Stimulated activated CD8-positive, alpha-beta memory T cell treated with anti-CD3 and anti-CD28 coated beads, Interleukin-2, amount 100 ng/mL, for 48 hours (primary cell): ENCODE data around the gene ABCB4.

Source experiments
- DNase-seq, 2 donors: peaks; one replicate each; pipeline ENCODE4 v3.0.0-alpha.2; 2020; ENCODE audit warnings: low read depth in 2 of 2

ABCB4 gene

DNA sequence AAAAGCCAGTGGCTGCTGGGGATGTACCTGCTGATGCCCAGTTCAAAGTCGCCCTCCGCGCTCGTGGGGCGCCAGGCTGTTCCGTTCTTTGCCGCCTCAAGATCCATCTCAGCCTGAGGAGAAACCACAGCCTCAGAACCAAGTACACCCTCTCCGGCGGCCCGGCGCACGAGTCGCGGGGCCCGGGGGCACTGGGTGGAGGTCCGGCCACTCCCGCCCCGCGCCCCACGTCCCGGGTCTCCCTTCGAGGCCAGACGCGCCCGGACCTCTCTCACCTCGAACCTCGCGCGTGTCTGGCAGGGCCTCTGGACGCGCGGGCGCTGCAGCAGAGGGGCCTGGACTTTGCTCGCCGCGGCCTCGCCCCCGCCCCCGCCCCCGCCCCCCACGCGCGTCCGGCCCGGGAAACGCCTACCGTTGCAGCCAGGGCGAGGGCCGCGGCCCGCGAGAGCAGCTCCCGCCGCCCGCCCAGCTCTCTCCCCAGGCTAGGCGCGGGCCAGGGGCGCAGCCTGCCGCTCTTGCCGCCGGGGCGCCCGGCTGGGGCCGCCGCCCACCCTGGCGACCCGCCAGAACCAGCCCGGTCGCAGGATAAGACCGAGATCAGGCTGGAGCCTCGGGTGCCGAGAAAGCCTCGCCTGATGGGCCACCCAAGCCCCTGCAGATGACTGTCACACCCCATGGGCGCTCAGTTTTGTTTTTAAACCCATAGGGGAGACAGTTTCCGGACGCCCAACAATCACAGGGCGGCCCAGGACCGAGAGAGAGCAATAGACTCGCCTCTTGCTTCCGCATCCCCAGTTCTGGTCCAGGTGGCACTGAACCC is at the start of gene ABCB4:
Gene ABCB4, minus strand, starts transcription at position 322 of the 820 bp plus-strand sequence. Its CDS starts 215 bp downstream, at position 107.
- DNase-seq, result no peak

DNA sequence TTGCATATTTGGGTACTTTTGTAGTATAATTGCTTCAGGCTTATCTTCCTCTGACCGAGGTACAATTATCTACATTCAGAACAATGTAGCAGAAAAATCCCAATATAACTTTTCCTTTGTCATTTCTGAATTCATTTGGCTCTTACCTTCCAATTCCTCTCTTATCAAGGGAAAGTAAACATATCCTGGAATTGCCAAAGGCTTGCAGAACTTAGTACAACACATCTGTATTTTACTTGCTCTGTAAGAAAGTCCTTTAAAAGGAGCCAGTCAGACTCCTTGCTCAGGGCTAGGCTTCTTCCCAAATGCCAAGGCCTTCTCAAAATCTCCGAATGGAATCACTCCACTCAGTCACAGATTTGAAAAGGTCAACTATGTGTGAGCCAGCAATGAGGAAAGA is 43.3 kb upstream of the ABCB4 start:
- DNase-seq, result no peak

DNA sequence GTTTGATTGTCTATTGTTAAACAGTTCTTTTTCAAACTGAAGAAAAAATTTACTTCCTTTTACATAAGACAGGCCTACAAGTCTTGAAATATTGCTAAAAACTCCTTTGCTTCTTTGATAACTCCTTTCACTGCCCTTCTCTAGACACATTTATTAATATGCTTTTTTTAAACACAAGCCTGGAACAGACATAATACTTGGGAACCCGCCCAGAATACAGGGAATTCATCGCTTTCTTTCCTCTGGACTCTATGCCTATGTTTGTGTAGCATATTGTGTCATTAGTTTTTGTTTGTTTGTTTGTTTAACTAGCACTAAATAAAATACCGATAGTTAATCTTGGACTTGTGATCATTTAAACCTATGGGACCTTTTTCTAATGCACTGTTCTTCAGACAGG is 42.4 kb upstream of the ABCB4 start:
- no peak for DNase-seq

DNA sequence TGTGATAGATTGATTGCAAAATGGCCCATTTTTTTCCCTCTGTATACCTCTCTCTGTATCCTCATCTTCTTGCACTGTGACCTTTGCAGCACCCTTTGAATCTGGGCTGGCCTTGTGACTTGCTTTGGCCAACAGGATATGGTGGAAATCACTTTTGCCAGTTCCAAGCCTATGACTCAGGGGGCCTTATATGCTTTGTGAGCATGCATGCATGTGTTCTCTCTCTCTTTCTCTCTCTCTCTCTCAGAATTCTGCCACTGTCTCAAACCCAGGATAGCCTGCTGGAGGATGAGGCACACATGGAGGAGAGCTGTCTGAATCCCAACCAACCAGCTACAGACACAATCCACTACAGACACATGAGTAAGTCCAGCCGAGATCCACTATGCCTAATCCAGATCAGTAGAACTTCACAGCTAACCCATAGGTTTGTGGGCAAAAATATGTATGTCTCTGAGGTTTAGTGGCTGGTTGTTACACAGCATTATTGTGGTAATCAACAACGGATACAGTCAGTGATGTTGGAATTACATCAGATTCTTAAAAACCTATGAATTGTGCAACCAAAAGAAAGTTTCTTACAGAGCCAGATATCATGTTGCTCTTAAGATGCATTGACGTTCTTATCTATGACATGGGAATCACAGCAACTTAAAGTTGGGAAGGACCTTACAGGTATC is 41.8 kb upstream of the ABCB4 start:
- no peak for DNase-seq

DNA sequence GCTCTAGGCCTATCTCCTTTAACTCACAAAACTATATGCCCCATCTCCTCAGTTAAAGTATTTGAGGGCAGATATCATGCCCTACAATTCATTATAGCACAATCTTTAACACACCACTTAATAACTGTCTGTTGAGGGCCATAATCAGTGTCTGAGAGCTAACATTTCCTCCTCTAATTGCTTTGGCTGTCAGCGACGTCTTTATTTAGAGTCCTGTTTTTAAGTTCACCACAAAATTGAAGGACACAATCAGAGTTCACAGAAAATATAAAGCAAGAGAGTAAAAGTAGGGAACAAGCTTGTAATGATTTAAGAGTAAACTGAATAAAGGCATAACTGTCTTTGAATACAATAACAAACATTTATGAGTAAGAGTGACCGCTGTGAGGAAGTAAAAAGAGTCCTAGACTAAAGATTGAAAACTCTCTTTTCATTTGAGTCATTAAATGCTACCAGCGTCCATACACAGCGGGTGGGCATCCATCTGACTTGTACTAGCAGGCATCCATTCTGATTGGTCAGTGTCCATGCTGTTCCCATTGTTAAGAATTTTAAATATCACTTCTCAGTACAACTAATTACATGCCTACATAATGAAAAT is 38.4 kb upstream of the ABCB4 start:
- no peak for DNase-seq

DNA sequence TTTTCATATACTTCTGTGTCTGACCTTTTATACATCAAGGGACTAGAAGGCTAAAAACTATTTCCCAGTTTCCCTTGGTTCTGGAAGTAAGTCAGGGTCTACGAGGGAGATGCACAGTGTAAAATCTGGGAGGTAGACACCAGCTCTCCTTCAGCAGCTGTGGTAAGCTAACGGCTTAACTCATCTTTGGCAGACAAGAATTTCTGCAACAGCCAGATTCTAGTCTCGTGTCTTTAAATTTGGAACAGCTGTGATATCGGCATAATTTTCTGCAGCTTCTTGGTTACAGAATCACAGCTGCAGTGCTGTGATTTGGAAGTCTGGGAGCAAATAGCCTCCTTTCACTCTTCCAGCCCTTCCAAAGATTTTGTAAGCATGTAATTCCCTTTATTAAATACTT is 37.4 kb upstream of the ABCB4 start:
- no peak for DNase-seq

DNA sequence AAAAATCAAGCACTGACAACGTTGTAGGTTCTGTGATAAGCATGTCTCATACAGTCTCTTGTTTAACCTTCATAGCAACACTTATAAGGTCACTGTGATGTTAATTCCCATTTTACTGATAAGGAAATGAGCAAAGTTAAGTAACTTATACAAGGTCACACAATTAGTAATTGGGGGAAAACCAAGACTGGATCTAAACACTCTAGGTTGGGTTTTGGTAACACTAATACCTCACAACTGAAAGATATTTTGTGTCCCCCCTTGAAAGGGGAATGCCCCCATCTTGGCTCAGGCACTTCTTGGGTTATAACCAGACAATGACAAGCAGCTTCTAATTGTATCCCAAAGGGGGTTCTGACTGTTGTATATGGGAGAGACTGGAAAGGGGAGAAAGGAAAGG is 36.0 kb upstream of the ABCB4 start:
- DNase-seq, result no peak

DNA sequence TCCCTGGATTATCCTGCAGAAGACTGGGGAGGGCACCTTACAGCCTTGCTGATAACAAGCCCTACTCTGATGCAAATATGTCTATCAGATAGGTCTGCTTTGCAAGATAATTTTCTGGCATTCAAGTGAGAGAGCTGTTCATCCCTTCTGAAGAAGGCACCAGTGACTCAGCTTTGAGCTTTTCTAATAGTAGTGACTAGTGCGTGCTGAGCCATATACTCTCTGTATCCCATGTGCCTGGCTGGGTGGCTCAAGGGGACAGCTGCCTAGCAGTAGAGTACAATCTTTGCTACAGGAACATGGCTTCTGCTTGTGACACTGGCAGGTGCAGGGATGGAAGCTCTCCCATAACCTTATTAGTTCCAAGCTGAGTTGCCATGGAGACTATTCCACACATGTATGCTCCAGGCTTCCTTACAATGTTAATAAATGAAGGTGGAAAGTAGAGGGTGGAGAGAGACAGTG is 35.0 kb upstream of the ABCB4 start:
- DNase-seq, result no peak

DNA sequence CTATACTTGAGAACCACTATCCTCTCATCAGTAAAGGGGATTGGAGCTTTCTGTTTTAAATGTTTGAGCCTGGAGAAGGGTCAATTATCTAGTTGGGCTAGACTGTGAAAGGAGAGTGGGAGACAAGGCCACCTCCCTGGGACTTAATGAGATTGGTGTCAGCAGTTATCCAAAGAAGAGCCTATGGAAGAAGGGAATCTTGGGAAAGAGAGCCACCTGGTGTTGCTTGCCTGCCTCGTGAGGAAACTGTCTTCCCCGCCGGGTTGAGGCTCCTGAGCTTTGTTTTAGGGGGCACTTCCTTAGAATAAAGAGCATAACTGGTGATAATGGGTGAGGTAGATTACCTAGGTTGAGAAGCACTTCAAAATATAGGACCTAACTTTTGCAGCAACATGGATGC is 32.0 kb upstream of the ABCB4 start:
- DNase-seq, result no peak

DNA sequence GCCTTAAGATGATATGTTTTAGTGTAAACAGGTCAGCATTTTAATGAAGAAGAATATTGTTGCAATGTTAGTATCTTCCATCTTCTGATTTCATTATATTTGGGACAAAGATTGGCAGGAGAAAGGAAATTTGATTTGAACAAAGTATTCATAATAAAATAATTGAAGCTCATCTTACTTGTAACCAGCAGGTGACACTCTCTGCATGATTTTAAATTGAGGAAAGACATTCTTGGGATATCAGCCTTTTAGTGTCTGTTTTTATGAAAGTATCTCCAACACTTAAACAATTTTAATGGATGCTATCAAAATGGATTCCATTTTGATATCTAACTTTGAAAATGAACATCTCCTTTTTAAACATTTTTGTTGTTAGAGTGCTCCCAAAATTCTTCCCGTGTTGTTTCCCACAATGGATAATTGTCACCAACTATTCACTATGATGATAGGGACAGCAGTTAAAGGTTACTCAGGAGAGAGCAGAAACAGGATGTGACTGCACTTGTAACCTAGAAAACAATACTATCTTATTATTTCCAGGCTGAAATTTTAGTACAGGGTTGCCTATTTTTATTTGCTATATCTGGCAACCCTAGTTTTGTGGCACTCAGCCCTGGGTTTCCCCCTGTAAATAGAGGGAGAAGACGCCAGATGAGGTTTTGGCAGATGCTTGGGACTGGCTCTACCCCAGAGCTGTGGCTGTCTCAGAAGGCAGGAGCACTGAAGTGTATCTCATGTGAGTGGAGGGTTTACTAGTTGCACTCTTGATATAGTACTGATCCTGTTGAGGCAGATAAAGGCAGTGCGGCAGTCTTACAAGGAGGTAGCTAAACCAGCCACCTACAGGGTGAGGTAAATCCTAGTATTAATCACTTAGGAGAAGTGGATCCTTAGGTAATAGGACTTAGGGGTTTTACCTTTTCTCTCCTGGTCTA is 31.0 kb upstream of the ABCB4 start:
- no peak for DNase-seq

DNA sequence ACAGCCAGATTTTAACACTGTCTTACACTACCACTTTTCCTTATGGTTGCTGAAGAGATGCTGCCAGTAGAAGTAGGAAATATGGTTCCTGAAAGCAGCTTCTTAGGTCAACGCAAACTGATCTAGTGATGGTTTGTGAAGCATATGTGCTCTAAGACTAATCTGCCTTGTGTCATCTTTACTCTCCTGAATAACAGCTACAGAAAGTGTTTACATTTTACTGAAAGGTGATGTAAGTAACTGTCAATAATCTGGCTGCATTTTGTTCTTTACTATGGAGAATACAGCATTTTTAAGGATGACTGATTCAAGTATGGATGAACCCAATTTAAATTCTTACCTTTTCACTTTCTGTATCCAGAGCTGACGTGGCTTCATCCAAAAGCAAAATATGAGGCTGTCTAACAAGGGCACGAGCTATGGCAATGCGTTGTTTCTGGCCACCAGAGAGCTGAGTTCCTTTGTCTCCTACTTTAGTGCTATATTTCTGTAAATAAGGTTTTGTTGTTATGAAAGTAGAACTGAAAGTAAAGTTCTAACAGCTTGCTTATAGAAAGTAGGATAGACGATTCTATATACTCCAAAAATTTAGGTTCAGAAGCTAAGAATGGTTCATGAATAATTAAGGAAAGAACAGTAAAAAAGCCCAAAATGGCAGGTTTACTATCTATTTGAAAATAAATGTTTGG is 30.2 kb upstream of the ABCB4 start:
- no peak for DNase-seq

DNA sequence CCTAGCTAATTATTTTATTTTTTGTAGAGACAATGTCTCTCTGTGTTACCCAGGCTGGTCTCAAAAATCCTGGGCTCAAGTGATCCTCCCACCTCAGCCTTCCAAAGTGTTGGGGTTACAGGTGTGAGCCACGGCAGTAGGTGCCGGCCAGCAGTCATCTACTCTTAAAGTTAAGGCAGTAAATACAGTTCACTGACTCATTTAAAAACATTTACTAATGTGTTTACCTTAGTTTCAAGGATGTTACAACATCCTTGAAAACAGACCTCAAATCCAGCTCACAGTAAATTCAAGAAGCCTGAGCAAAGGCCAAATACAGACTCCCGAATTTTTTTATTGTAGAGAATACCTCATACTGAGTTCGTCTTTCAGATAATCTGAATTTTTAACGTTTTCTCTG is 29.6 kb upstream of the ABCB4 start:
- DNase-seq, result no peak

DNA sequence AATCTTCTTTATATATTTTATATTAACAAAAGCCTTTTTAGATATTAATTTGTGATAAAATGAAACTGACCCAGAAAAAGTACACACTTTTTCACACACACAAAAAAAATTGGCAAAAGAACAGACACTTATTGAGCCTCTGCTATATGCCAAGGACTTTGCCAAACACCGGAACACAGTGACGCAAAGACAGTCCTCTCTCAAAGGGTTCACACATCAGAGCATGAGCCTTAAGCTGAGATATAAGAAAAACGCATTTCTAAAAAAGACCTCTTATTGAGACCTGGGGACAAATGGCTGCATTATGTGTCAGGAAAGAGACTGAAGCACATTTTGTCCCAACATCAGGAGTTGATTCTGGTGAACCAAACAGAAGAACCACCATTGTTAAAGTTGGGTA is 24.0 kb upstream of the ABCB4 start:
- no peak for DNase-seq

DNA sequence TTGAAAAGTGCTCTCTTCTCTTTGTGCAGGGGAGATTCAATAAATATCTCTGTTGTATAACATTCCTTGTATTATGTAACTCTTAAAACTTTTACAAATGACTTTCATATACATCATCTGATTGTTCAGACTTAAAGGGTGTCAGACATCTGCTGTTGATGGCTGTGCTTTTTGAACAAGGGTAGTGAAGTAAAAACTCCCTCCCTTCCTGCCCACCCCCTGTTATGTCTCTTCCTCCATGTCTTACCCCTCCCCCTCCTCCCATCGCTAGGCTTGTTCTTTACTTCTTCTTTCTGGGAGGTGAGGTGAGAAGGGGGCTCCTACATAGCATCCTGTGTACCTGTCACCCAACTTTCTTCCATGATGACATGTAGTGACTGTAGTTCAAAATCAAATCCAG is 23.4 kb upstream of the ABCB4 start:
- no peak for DNase-seq

DNA sequence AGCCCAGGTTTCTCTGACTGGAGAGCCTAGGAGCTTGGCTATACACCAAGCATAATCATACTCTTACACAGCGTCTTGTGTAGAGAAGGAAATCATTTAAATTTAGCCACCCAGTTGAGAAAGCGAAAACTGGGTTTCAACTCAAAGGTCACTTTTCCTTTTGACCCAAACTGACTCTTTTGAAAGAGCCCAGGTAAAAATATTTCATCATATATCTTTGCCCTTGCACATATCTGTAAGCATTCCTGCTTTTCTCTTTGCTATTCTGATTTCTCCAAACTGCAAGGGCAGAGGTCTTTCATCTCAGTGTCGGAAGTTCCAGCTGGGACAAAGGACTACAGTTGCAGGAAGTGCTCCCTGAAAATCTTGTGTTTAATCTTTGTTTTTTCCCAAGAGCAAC is 22.0 kb upstream of the ABCB4 start:
- no peak for DNase-seq

DNA sequence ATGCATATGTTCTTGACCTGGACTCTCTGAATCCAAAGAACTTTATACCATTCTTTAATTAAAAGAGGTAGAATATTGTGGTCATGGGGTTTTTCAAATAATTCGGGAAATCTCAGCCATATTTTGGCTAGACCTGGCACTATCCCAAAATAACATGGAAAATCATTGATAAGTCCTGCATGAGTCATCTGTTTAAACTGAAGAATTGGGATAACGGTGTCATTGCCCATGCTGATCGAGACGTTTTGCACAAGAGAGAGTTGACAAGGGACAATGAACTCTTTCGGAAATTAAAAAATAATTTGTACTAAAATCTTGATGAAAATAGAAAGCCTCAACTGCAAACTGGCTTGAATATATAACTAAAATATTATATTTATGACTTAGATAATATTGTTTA is 19.9 kb upstream of the ABCB4 start:
- no peak for DNase-seq

DNA sequence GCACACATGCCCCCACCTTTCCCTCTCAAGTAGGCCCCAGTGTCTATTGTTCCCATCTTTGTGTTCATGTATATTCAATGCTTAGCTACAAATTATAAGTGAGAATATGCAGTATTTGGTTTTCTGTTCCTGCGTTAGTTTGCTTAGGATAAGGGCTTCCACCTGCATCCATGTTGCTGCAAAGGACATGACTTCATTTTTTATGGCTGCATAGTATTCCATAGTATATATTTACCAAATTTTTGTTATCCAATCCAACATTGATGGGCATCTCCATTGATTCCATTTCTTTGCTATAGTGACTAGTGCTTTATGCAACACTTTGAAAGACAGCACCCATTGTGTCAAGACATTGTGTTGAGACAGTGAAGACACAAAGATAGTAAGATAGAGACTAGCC is 19.0 kb upstream of the ABCB4 start:
- DNase-seq, result no peak

DNA sequence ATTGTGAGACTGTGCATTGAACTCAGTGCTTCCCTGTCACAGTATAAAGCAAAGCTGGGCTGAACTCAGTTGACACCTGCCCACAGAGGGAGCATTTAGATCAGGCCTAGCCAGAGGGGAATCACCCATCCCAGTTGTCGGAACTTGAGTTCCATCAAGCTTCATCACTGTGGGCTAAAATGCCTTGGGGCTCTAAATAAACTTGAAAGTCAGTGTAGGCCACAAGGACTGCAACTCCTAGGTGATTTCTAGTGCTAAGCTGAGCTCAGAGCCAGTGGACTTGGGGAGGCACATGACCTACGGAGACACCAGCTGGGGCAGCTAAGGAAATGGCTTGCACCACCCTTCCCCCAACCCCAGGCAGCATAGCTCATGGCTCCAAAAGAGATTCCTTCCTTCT is 7.7 kb upstream of the ABCB4 start:
- DNase-seq, result no peak

DNA sequence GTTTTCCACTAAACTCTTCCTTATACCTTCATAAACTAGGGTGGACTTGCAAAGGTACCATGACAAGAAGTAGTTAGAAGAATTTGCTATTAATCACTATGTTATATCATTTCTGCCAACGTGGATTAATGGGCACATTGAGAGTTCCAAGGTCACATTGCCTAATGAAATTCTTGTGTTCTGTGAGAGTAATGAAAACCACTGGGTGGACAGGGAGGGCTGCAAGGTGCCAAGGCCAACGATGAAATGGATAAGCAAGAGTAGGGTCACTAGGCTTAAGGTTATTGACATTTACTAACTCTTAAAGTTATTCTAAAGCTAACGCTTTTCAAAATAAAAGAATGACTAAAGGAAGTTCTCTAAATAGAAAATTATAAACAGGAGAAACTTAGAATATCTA is 6.6 kb upstream of the ABCB4 start:
- no peak for DNase-seq

DNA sequence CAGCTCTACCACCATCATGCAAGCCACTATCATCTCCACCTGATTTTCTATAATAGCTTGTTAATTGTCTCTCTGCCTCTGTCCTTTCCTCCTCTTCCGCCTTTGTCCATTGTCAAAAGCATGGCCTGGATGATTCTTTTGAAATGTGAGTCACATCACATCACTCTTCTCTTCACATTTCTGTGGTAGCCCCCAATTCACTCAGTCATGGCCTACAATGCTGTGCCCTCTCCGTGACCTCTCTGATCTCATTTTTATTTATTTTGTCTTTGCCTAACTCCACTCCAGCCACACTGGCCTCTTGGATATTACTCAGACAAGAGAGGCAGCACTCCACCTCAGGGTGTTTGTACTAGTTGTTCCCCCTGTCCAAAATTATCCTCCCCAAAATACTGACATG is 4.9 kb upstream of the ABCB4 start:
- no peak for DNase-seq

DNA sequence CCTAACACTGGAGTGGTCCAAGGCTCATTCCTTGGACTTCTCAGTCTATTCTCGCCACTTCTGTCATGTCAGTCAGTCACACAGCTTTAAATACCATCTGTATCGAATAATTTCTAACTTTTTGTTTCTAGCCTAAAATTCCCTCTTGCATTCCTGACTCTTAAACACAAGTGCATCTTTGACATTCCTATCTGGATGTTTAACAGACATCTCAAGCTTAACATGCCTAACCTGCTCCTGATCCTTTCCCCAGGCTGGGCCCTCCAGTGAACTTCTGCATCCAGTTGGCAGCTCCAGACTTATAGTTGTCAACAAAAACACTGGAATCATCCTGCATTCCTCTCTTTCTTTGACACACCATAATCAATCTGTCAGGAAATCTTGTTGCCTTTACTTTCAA is 4.5 kb upstream of the ABCB4 start:
- DNase-seq, result no peak
